ENCODE results near the gene ATF2. TPM values are rescaled to one million over a fixed set of nuclear protein-coding genes. Genes with fewer than 3 reads are reported as not detected.

ATF2 gene
- total and polyA plus RNA-seq, 2 of the 13 experiments (the other 11 are each of a cell fraction or from before 2014, with no cell fraction given) = 91.6 to 95.1 TPM

- TF ChIP-seq CERS6 (CRISPR knock-in tag; IDR thresholded peaks at IDR 0.05) = no peak
- TF ChIP-seq ZNF253 (CRISPR knock-in tag; IDR thresholded peaks at IDR 0.05; ENCODE audit: borderline replicate concordance) = no peak
- peak; percentile 60 for TF ChIP-seq HNF1B (CRISPR knock-in tag; IDR thresholded peaks at IDR 0.05)
- TF ChIP-seq SETDB1 (CRISPR knock-in tag; IDR thresholded peaks at IDR 0.05; ENCODE audit: borderline replicate concordance) = 0 out of 2 replicates have a peak, but pooled peaks have one; percentile 14
- peak; percentile 75 for TF ChIP-seq FOXC1 (CRISPR knock-in tag; IDR thresholded peaks at IDR 0.05; ENCODE audit: borderline replicate concordance)
- TF ChIP-seq ZNF264 (CRISPR knock-in tag; IDR thresholded peaks at IDR 0.05) = peak; percentile 80
- peak; percentile 82 for TF ChIP-seq RARA (CRISPR knock-in tag; IDR thresholded peaks at IDR 0.05)
- peak; percentile 71; the same call in 1 of the 2 replicates for TF ChIP-seq ATF5 (CRISPR knock-in tag; IDR thresholded peaks at IDR 0.05; ENCODE audit: low read depth)
- TF ChIP-seq DNMT1 (CRISPR knock-in tag; IDR thresholded peaks at IDR 0.05) = no peak
- no peak; the same call in 1 of the 2 replicates for TF ChIP-seq ZFP36L1 (CRISPR knock-in tag; IDR thresholded peaks at IDR 0.05)
- TF ChIP-seq MTERF4 (CRISPR knock-in tag; IDR thresholded peaks at IDR 0.05) = 0 out of 2 replicates have a peak, but pooled peaks have one; percentile 19
- TF ChIP-seq SOX13 (IDR thresholded peaks at IDR 0.05) = no peak
- TF ChIP-seq SOX13 (CRISPR knock-in tag; conservative IDR thresholded peaks at IDR 0.05 in 1 of 2, IDR thresholded peaks at IDR 0.05 in 1 of 2) = peak in 1 of 2 experiments; percentile 50; a peak in 1 of 4 replicates
- peak; percentile 54; the same call in 1 of the 2 replicates for TF ChIP-seq HMG20A (CRISPR knock-in tag; IDR thresholded peaks at IDR 0.05; ENCODE audit: borderline replicate concordance)
- peak; percentile 98 for TF ChIP-seq KAT8 (CRISPR knock-in tag; IDR thresholded peaks at IDR 0.05)
- no peak for TF ChIP-seq ZNF101 (CRISPR knock-in tag; IDR thresholded peaks at IDR 0.05; ENCODE audit: borderline replicate concordance, low read depth)
- TF ChIP-seq PRDM15 (CRISPR knock-in tag; IDR thresholded peaks at IDR 0.05) = no peak
Measured at GRCh38 chr2:175181104-175181876, 13.3 kb upstream of the ATF2 start, which contains the start of gene ATP5MC3 (continued).

All from HepG2 (cell line).